Kidney (tissue), 14 donors: ENCODE measurements around the gene PDE4D. TPM values are rescaled to one million over a fixed set of nuclear protein-coding genes. Genes with fewer than 3 reads are reported as not detected.
"Not testable (repeated sequence)": the region's sequence is repeated elsewhere in the genome, so short reads cannot be mapped to it uniquely, and the experiment has no call there.

ENCODE experiments used
- DNase-seq, 5 donors: peaks; one replicate each; pipeline ENCODE4 v3.0.0-alpha.2; 2013 to 2020
- FAIRE-seq: peaks from 2 replicates; lab custom pipeline; 2012; peaks lifted over from hg19 to GRCh38; lab: Jason Lieb, UNC
- H3K27ac ChIP-seq, 2 donors: one replicate each; pipeline ENCODE4 v1.7.0; 2013; ENCODE audit warnings: low read depth in 2 of 2, low read length in 2 of 2, inconsistent platforms in 1 of 2
- H3K27me3 ChIP-seq: one replicate; pipeline ENCODE4 v1.7.1; 2013; ENCODE audit warnings: low read length, inconsistent platforms; ENCODE audit not compliant: control insufficient read depth, insufficient read depth
- H3K36me3 ChIP-seq, 3 donors: one replicate each; pipeline versions ENCODE4 v1.7.0 to v1.7.1; 2013; ENCODE audit warnings: low read length in 3 of 3, control low read depth in 1 of 3, inconsistent platforms in 1 of 3; ENCODE audit not compliant: insufficient read depth in 3 of 3, control insufficient read depth in 2 of 3
- H3K4me1 ChIP-seq, 3 donors: one replicate each; pipeline versions ENCODE4 v1.7.0 to v1.7.1; 2013; ENCODE audit warnings: low read length in 3 of 3, inconsistent platforms in 1 of 3, low read depth in 1 of 3; ENCODE audit not compliant: control insufficient read depth in 2 of 3, insufficient read depth in 2 of 3
- H3K4me3 ChIP-seq, 3 donors: one replicate each; pipeline versions ENCODE4 v1.7.0 to v1.8.1; 2013; ENCODE audit warnings: low read length in 3 of 3, control low read depth in 1 of 3, inconsistent platforms in 1 of 3
- H3K9ac ChIP-seq, 3 donors: one replicate each; pipeline versions ENCODE4 v1.7.0 to v1.7.1; 2013; ENCODE audit warnings: low read length in 3 of 3, control low read depth in 1 of 3, inconsistent platforms in 1 of 3
- H3K9me3 ChIP-seq, 3 donors: one replicate each; pipeline versions ENCODE4 v1.7.0 to v1.7.1; 2013; ENCODE audit warnings: low read length in 3 of 3, control low read depth in 1 of 3, inconsistent platforms in 1 of 3; ENCODE audit not compliant: control insufficient read depth in 2 of 3, insufficient read depth in 1 of 3
- CTCF ChIP-seq: IDR thresholded peaks from 3 replicates; pipeline ENCODE4 v1.5.1; 2012; ENCODE audit warnings: mild to moderate bottlenecking, moderate library complexity, borderline replicate concordance; ENCODE audit not compliant: insufficient read depth; ENCODE audit errors: extremely low read depth
- intact Hi-C: fragments of 100-400 bp; cut with DNase I; formaldehyde crosslinking; loops from one replicate; pipeline ENCODE4 v1.11.1; 2022
- polyA plus RNA-seq: library from polyadenylated mRNA; stranded (reverse); fragments of 350-450 nt; fragmentation: Illumina TruSeq; extraction: RNeasy Lipid Tissue Mini Kit (QIAGEN cat#74804); gene quantifications from one replicate; pipeline ENCODE4 v1.2.3, GENCODE V29; 2014; ENCODE audit warnings: low read depth, low replicate concordance; ENCODE audit not compliant: insufficient read depth
- total RNA-seq: library from RNA; stranded (reverse); fragmentation: NEBNext Ultra II Directional; extraction: Animal tissue kit (Norgen Biotek cat#: 25700); gene quantifications from one replicate; pipeline ENCODE4 v1.2.1, GENCODE V29; 2021
- donor health status: control.
- donor health status: control.
- donor health status: control.
- donor health status: control.
- donor health status: control.
- donor health status: DM: yes; HTN: yes; CAD: no.
- donor health status: Normal renal cell carcinoma (clear cell type).

The PDE4D gene
- total and polyA plus RNA-seq, 2 donors from 2014 or later, result 9.2 to 78.9 TPM

GRCh38 chr5:59753599-59753998 lies 139.9 kb downstream of the PDE4D start:
- H3K9me3 ChIP-seq, result no peaks in the 10 kb centered on the region
- no peak overlapping the region for H3K27ac ChIP-seq
- H3K4me3 ChIP-seq, result no peak overlapping the region
- H3K27me3 ChIP-seq, result no peaks in the 10 kb centered on the region
- FAIRE-seq, result no peak
- no peaks in the 10 kb centered on the region for H3K36me3 ChIP-seq
- peaks cover 0 to 12% (median 0%) of the 10 kb centered on the region in 3 donors for H3K4me1 ChIP-seq
- no peak for DNase-seq
- H3K9ac ChIP-seq, result no peak overlapping the region
- TF ChIP-seq CTCF, result no peak
- intact Hi-C loops, result no loop called here

DNA sequence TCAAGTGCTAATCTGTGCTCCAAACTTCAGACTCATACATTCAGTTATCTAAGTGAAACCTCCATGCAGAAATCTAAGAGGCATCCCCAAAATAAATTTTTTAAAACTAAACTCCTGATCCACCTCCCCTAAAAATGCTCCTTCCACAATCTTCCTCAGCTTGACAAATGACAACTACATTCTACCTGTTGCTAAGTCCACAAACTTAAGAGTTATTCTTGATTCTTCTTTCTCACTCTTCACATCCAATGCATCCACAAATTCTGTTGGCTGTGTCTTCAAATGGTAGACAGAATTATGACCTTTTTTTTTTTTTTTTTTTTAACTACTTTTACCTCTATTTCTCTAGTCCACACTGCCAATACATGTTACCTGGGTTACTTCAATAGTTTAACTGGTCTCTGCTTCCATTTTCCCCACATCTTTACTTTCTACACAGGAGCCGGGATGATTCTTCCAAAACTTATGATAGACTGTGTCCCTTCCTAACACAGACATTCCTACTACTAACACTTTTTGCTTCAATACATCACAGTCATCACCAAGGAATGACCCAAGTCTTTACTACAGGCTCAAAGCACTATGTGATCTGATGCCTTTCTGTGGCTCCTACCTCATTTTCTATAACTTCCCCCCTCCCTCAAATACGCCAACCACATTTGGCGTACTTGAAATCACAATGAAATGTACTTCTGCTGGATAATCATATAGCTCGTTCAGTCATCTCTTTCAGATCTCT lies 143.6 kb downstream of the PDE4D start:
- Histone ChIP-seq H3K9ac (no peak overlapping the region), H3K36me3 (no peaks in the 10 kb centered on the region), H3K4me3 (no peak overlapping the region), H3K4me1 (peaks cover 0 to 6% (median 0%) of the 10 kb centered on the region in 3 donors), H3K27me3 (no peaks in the 10 kb centered on the region), H3K9me3 (no peaks in the 10 kb centered on the region), H3K27ac (no peak overlapping the region)
- no peak for DNase-seq
- no peak for FAIRE-seq
- no peak for TF ChIP-seq CTCF
- intact Hi-C loops, result no loop called here

DNA sequence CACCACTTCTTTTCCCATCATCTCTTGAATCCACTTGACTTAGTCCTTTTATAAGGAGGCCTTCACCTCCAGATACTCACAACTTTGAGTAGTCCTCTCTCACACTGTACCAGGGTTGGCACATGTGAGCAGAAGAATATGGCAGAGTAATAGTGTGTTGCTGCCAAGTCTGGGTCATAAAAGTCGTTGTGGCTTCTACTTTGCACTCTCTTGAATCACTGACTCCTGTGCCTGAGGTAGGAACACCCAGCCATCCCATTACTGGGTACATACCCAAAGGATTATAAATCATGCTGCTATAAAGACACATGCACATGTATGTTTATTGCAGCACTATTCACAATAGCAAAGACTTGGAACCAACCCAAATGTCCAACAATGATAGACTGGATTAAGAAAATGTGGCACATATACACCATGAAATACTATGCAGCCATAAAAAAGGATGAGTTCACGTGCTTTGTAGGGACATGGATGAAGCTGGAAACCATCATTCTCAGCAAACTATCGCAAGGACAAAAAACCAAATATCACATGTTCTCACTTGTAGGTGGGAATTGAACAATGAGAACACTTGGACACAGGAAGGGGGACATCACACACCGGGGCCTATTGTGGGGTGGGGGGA lies 145.4 kb downstream of the PDE4D start:
- H3K4me1 ChIP-seq, H3K36me3 ChIP-seq, H3K9ac ChIP-seq, intact Hi-C loops, H3K4me3 ChIP-seq, H3K27ac ChIP-seq, FAIRE-seq, DNase-seq, H3K27me3 ChIP-seq, H3K9me3 ChIP-seq: not testable (repeated sequence)

GRCh38 chr5:59746241-59746765 lies 147.2 kb downstream of the PDE4D start:
- H3K4me1 ChIP-seq, result peaks cover 0 to 6% (median 0%) of the 10 kb centered on the region in 3 donors
- no peaks in the 10 kb centered on the region for H3K9me3 ChIP-seq
- no peak overlapping the region for H3K4me3 ChIP-seq
- H3K27me3 ChIP-seq, result no peaks in the 10 kb centered on the region
- intact Hi-C loops, result no loop called here
- no peak for DNase-seq
- no peak for FAIRE-seq
- TF ChIP-seq CTCF, result no peak
- no peak overlapping the region for H3K9ac ChIP-seq
- no peak overlapping the region for H3K27ac ChIP-seq
- no peaks in the 10 kb centered on the region for H3K36me3 ChIP-seq
